SU-DHL-6 (cell line): ENCODE measurements around the gene RGP1.

Experiments
- H2AFZ ChIP-seq: fragments of 200-600 bp; sonication (generic); 2 replicates; pipeline ENCODE4 v1.6.1; 2014; ENCODE audit warnings: low read depth, mild to moderate bottlenecking, moderate library complexity, mixed read lengths, antibody characterized with exemption, low read length; ENCODE audit not compliant: severe bottlenecking
- H3F3A ChIP-seq: fragments of 200-600 bp; shearing (Covaris generic); 2 replicates; pipeline ENCODE4 v1.6.0; 2016; ENCODE audit warnings: antibody characterized with exemption, mild to moderate bottlenecking; ENCODE audit not compliant: insufficient read depth
- H3K27ac ChIP-seq: fragments of 200-600 bp; sonication (generic); 2 replicates; pipeline ENCODE4 v1.5.1; 2016; ENCODE audit warnings: low read depth, mild to moderate bottlenecking, low read length, moderate library complexity, mixed read lengths
- H3K27me3 ChIP-seq: fragments of 200-600 bp; sonication (generic), shearing (Covaris generic); 2 replicates; pipeline ENCODE4 v1.6.0; 2014; ENCODE audit warnings: mild to moderate bottlenecking, low read length
- H3K36me3 ChIP-seq: fragments of 200-600 bp; sonication (generic); 2 replicates; pipeline ENCODE4 v1.6.1; 2014; ENCODE audit warnings: mild to moderate bottlenecking, low read length, mixed read lengths
- H3K4me2 ChIP-seq: fragments of 300-600, 200-600 bp; shearing (Covaris generic), sonication (generic); 2 replicates; pipeline ENCODE4 v1.6.0; 2014; ENCODE audit warnings: low read length, low read depth, mild to moderate bottlenecking; ENCODE audit not compliant: poor library complexity, severe bottlenecking
- H3K4me3 ChIP-seq: fragments of 200-600 bp; sonication (generic); 2 replicates; pipeline ENCODE4 v1.5.1; 2014; ENCODE audit warnings: antibody characterized with exemption, low read length, mild to moderate bottlenecking, mixed read lengths; ENCODE audit not compliant: insufficient read depth, poor library complexity, severe bottlenecking
- H3K79me2 ChIP-seq: fragments of 200-600 bp; sonication (generic); 2 replicates; pipeline ENCODE4 v1.6.1; 2014; ENCODE audit warnings: mild to moderate bottlenecking, low read length, moderate library complexity; ENCODE audit not compliant: insufficient read depth
- H3K9ac ChIP-seq: fragments of 200-600 bp; sonication (generic); 2 replicates; pipeline ENCODE4 v1.7.0; 2014; ENCODE audit warnings: mild to moderate bottlenecking, low read length
- H3K9me2 ChIP-seq: fragments of 200-600 bp; sonication (generic); replicated peaks from 2 replicates; pipeline ENCODE4 v1.6.1; 2014; ENCODE audit warnings: low read length; ENCODE audit not compliant: insufficient read depth
- H3K9me3 ChIP-seq: fragments of 200-600 bp; sonication (generic); 2 replicates; pipeline ENCODE4 v1.6.1; 2014; ENCODE audit warnings: low read length, mixed read lengths; ENCODE audit not compliant: insufficient read depth
- H4K20me1 ChIP-seq: fragments of 200-600 bp; sonication (generic); 2 replicates; pipeline ENCODE4 v1.6.1; 2014; ENCODE audit warnings: low read depth, mild to moderate bottlenecking, antibody characterized with exemption, low read length, moderate library complexity, mixed read lengths
- CTCF ChIP-seq: fragments of 200-600 bp; sonication (generic); IDR thresholded peaks from one replicate; pipeline ENCODE4 v1.5.1; 2017; ENCODE audit warnings: antibody characterized with exemption, mild to moderate bottlenecking, low read length, moderate library complexity; ENCODE audit not compliant: insufficient read depth, poor library complexity, severe bottlenecking
- EZH2phosphoT487 ChIP-seq: fragments of 200-600 bp; sonication (generic), shearing (Covaris generic); conservative IDR thresholded peaks from 2 replicates; pipeline ENCODE4 v1.6.1; 2018; ENCODE audit warnings: mild to moderate bottlenecking, antibody characterized with exemption, low read length, moderate library complexity, mixed read lengths

The RGP1 gene

GRCh38 chr9:35745569-35745968 lies 3.5 kb upstream of the RGP1 start:
- H3K9me3 ChIP-seq = no peaks in the 10 kb centered on the region
- peaks cover 8% of the 10 kb centered on the region; the same call in 1 of the 2 replicates for H4K20me1 ChIP-seq
- peaks cover 36% of the 10 kb centered on the region for H3K79me2 ChIP-seq
- H3F3A ChIP-seq = no peaks in the 10 kb centered on the region
- H3K9me2 ChIP-seq = no peaks in the 10 kb centered on the region
- H3K27me3 ChIP-seq = no peaks in the 10 kb centered on the region
- no peak overlapping the region for H3K9ac ChIP-seq
- H3K36me3 ChIP-seq = peaks cover 10% of the 10 kb centered on the region; the same call in 1 of the 2 replicates
- H3K27ac ChIP-seq = no peak overlapping the region
- H3K4me3 ChIP-seq = no peak overlapping the region
- TF ChIP-seq EZH2phosphoT487 (no peak), CTCF (no peak)
- H2AFZ ChIP-seq = no peak overlapping the region
- H3K4me2 ChIP-seq = peak overlapping the region; percentile 67

GRCh38 chr9:35746583-35746982 lies 2.5 kb upstream of the RGP1 start:
- Histone ChIP-seq H3F3A (no peaks in the 10 kb centered on the region), H3K9me3 (no peaks in the 10 kb centered on the region), H3K9me2 (no peaks in the 10 kb centered on the region), H4K20me1 (peaks cover 8% of the 10 kb centered on the region; the same call in 1 of the 2 replicates), H3K9ac (peak overlapping the region; percentile 78; the same call in 1 of the 2 replicates), H2AFZ (no peak overlapping the region), H3K27ac (no peak overlapping the region), H3K4me3 (peak overlapping the region; percentile 77), H3K4me2 (peak overlapping the region; percentile 67), H3K36me3 (peaks cover 10% of the 10 kb centered on the region; the same call in 1 of the 2 replicates), H3K79me2 (peaks cover 36% of the 10 kb centered on the region), H3K27me3 (no peaks in the 10 kb centered on the region)
- TF ChIP-seq EZH2phosphoT487 = no peak

GRCh38 chr9:35748242-35748857 lies 737 bp upstream of the RGP1 start:
- peak overlapping the region; percentile 68 for H2AFZ ChIP-seq
- H3K36me3 ChIP-seq = peaks cover under 1% of the 10 kb centered on the region; the same call in 1 of the 2 replicates
- H3K79me2 ChIP-seq = peaks cover 36% of the 10 kb centered on the region
- peak overlapping the region; percentile 77 for H3K4me3 ChIP-seq
- no peak for TF ChIP-seq CTCF
- no peak for TF ChIP-seq EZH2phosphoT487
- peak overlapping the region; percentile 62 for H3K27ac ChIP-seq
- peak overlapping the region; percentile 67 for H3K4me2 ChIP-seq
- peaks cover 8% of the 10 kb centered on the region; the same call in 1 of the 2 replicates for H4K20me1 ChIP-seq
- H3K27me3 ChIP-seq = no peaks in the 10 kb centered on the region
- no peaks in the 10 kb centered on the region for H3K9me3 ChIP-seq
- H3K9me2 ChIP-seq = no peaks in the 10 kb centered on the region
- peak overlapping the region; percentile 78 for H3K9ac ChIP-seq
- no peaks in the 10 kb centered on the region for H3F3A ChIP-seq
